HEK293T (cell line): ENCODE results near the gene AJM1.

Experiments
- ARNT ChIP-seq: fragments of 450-650 bp; IDR thresholded peaks from 2 replicates; pipeline ENCODE4 v1.6.1; 2017; ENCODE audit warnings: mild to moderate bottlenecking
- BHLHE40 ChIP-seq: fragments of 450-650 bp; IDR thresholded peaks from 2 replicates; pipeline ENCODE4 v1.6.1; 2016; ENCODE audit warnings: mild to moderate bottlenecking, moderate library complexity, borderline replicate concordance
- CTBP1 ChIP-seq: fragments of 450-650 bp; IDR thresholded peaks from 2 replicates; pipeline ENCODE4 v1.6.1; 2016; ENCODE audit warnings: borderline replicate concordance
- ELF4 ChIP-seq: fragments of 450-650 bp; IDR thresholded peaks from 2 replicates; pipeline ENCODE4 v1.6.1; 2017; ENCODE audit warnings: antibody characterized with exemption
- FOXA1 ChIP-seq: fragments of 450-650 bp; IDR thresholded peaks from 2 replicates; pipeline ENCODE4 v1.6.1; 2016; ENCODE audit warnings: mild to moderate bottlenecking
- FOXK2 ChIP-seq: fragments of 450-650 bp; IDR thresholded peaks from 2 replicates; pipeline ENCODE4 v1.6.1; 2016; ENCODE audit warnings: mild to moderate bottlenecking
- FOXM1 ChIP-seq: fragments of 450-650 bp; IDR thresholded peaks from 2 replicates; pipeline ENCODE4 v1.6.1; 2017; ENCODE audit warnings: mild to moderate bottlenecking, borderline replicate concordance
- L3MBTL2 ChIP-seq: fragments of 450-650 bp; conservative IDR thresholded peaks from 2 replicates; pipeline ENCODE4 v1.6.1; 2016; ENCODE audit warnings: mild to moderate bottlenecking
- SP1 ChIP-seq: fragments of 450-650 bp; IDR thresholded peaks from 2 replicates; pipeline ENCODE4 v1.6.1; 2017

DNA sequence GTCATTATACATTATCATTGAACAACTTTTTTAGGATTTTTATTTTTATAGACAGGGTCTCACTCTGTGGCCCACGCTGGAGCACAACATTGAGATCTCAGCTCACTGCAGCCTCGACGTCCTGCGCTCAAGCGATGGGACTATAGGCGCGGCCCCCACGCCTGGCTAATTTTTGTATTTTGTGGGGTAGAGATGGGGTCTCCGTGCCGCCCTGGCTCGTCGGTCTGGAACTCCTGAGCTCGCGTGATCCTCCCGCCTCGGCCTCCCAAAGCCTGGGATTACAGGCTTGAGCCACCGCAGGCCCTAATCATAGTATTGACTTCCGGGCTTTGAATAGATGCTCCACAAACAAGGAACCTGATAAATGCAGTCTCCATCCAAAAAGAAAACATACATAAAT, 25.2 kb downstream of the AJM1 start:
- no peak for TF ChIP-seq L3MBTL2
- no peak for TF ChIP-seq ARNT
- TF ChIP-seq CTBP1, result no peak
- no peak for TF ChIP-seq BHLHE40
- no peak for TF ChIP-seq FOXK2
- TF ChIP-seq FOXA1, result no peak
- TF ChIP-seq ELF4, result no peak
- TF ChIP-seq FOXM1, result no peak
- TF ChIP-seq SP1, result no peak
